WI38 (cell line): ENCODE data around the gene WDTC1.

Experiments
- H3K4me3 ChIP-seq: 2 replicates; pipeline ENCODE4 v1.5.1; 2011; ENCODE audit warnings: low read depth, mild to moderate bottlenecking, control low read depth, low read length
- TF ChIP-seq, protein P1 (sequence below): IDR thresholded peaks from 2 replicates; pipeline ENCODE4 v1.5.1; 2012; ENCODE audit warnings: low read depth, mild to moderate bottlenecking, control low read depth, low read length

Gene WDTC1

DNA sequence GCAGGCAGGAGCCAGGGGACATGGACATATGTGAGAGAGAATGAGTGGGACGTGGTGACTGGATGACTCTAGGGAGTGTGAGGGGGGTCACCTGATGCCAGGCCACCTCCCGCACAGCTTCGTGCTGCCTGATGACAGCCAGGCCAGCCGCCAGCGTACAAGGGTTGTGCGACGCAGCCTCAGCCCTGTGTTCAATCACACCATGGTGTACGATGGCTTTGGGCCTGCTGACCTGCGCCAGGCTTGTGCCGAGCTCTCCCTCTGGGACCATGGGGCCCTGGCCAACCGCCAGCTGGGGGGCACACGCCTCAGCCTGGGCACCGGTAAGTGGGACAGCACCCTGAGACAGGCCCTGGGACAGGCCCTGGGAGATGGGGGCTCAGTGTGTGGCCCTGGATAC, 118.7 kb downstream of the WDTC1 start:
- TF ChIP-seq, protein P1, sequence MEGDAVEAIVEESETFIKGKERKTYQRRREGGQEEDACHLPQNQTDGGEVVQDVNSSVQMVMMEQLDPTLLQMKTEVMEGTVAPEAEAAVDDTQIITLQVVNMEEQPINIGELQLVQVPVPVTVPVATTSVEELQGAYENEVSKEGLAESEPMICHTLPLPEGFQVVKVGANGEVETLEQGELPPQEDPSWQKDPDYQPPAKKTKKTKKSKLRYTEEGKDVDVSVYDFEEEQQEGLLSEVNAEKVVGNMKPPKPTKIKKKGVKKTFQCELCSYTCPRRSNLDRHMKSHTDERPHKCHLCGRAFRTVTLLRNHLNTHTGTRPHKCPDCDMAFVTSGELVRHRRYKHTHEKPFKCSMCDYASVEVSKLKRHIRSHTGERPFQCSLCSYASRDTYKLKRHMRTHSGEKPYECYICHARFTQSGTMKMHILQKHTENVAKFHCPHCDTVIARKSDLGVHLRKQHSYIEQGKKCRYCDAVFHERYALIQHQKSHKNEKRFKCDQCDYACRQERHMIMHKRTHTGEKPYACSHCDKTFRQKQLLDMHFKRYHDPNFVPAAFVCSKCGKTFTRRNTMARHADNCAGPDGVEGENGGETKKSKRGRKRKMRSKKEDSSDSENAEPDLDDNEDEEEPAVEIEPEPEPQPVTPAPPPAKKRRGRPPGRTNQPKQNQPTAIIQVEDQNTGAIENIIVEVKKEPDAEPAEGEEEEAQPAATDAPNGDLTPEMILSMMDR, result no peak
- no peak overlapping the region for H3K4me3 ChIP-seq

DNA sequence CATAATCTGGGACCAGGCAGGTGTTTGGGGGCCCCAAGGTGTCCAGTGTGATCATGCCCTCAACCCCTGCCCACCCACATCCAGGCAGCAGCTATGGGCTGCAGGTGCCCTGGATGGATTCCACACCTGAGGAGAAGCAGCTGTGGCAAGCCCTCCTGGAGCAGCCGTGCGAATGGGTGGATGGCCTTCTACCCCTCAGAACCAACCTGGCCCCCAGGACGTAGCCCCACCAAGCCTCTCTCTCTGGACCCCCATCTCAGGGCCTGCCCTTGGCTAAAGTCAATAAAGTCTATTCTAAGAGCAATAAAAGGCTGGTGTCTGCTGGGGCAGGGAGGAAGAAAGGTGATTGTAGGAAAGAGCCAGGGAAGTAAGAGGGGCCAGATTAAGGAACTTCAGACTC, 119.2 kb downstream of the WDTC1 start:
- TF ChIP-seq, protein P1, result no peak
- no peak overlapping the region for H3K4me3 ChIP-seq

DNA sequence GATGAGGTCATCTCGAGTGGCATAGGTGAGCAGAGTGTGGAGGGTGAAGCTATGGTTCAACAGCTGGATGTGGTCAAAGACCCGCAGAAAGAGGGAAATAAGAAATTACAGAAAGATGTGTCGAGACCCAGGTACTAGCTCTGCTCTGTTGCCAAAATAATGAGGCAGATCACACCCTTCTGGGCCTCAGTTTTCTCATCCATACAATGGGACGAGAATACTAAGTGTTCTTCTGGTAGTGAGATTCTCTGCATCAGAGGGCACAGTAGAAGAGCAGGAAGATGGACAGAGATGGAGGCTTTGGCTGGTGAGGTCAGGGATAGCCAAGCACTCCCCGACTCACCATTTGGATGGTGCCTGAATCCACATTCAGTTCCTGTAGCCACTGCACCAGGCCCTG, 121.3 kb downstream of the WDTC1 start:
- H3K4me3 ChIP-seq, result no peak overlapping the region
- TF ChIP-seq, protein P1, result no peak

DNA sequence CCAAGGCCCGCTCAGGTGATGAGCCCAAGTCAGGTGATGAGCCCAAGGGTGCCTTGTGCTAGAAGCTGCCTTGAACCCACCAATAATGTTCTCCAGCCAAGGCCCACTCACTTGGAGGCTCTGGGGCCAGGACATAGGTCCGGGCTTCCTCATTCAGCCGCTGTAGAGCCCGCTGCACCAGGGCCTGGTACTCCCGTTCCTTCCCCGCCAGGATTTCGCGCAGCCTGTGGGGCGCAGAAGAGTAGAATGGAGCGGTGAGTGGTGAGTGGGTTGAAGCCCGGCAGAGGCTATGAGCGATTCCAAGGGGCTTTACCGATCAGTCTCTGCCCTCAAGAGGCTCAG, 121.8 kb downstream of the WDTC1 start:
- no peak overlapping the region for H3K4me3 ChIP-seq
- TF ChIP-seq, protein P1, result no peak

DNA sequence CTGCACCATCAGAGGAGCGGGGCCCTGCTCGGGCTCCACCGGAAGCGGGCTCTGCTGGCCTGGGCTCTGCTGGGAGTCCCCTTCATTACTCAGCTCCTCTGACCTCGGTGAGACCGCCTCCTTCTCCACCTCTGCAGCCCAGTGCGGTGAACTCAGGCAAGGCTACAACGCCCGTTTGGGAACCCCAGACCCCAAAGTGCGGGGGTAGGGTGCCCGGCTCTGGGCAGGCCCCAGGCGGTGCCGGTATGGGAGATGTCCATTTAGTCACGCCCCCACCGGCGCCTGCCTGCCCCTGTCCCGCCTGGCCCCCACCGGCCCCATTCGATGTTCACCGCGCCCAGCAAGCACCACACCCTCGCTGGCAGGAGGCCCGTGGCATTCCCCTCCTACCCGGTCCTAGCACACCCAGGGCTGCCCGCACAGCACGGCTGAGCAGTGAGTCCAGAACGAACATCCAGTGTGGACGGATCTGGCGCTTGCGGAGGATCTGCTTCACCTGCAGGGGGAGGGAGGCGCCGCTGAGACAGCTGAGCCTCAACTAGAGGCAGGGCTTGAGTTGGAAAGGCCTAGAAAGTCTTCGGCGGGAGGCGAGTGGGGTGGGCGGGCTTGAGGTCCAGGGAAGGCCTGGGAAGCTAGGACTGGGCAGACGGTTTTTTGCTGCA, 122.3 kb downstream of the WDTC1 start:
- H3K4me3 ChIP-seq, result no peak overlapping the region
- TF ChIP-seq, protein P1, result no peak

DNA sequence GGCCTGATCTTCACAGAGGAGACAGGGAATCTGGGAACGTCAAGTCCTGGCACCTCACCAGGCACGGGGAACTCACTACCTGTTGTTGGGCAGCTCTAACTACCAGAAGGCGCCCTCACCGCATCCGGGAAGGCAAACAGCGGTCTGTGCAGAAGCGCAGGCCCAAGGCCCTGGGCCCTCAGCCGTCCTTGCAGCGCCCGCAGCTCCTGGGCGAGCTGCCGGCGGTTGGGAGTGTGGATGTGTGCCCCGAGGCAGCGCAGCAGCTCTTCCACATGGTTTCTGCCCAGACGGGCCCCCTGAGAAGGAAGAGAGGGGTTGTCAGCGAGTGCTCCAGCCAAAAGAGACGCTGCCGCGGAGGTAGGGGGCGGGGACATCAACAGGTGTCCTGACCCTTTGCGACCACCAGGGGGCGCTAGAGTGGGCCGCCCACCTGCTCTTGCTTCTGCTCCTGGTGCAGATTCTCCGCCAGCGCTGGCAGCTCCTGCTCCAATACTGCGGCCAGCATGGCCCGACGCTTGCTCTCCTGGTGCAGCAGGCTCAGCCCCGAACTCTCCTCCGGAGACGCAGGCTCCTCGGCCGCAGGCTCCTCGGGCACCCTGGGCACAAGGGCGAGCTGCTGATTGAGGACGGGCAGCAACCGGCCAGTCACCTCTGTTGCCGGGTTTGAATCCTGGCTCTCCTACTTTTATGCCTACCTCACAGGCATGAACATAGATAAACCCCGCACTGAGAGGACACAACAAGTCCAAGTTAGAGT, 123.0 kb downstream of the WDTC1 start:
- TF ChIP-seq, protein P1, result peak; percentile 68
- no peak overlapping the region for H3K4me3 ChIP-seq
